HepG2 (cell line): ENCODE measurements around the gene HOXC5. TPM values are rescaled to one million over a fixed set of nuclear protein-coding genes. Genes with fewer than 3 reads are reported as not detected.

ENCODE experiments used
- ATAC-seq: fragments of 200-7000 bp; cut with Tn5 transposase; 3 replicates; pipeline ENCODE4 v1.9.1; 2020; ENCODE audit warnings: mild to moderate bottlenecking, moderate library complexity
- BruUV-seq: library from RNA; stranded (reverse); fragments of 400-500 nt; replicated peaks from 2 replicates; lab custom pipeline; 2021; lab: Mats Ljungman, UMichigan
- CTCF ChIA-PET: fragments of 300-600 bp; formaldehyde crosslinking; extraction: SDS; loops from one replicate; lab custom pipeline; 2021; ENCODE audit warnings: low total read pairs, inconsistent platforms, low intra/inter-chr PET ratio; lab: Yijun Ruan, JAX
- POLR2A ChIA-PET: fragments of 350-600 bp; sonication (Branson Sonifier 250); formaldehyde crosslinking; loops from one replicate; lab custom pipeline; 2020; ENCODE audit warnings: antibody characterized with exemption, inconsistent platforms; lab: Yijun Ruan, JAX
- DNase-seq: peaks from one replicate; pipeline ENCODE4 v3.0.0-alpha.2; 2015; ENCODE audit warnings: low spot score
- FAIRE-seq: peaks from 3 replicates; lab custom pipeline; 2011; peaks lifted over from hg19 to GRCh38; lab: Jason Lieb, UNC
- H2AFZ ChIP-seq: one replicate; pipeline ENCODE4 v1.6.1; 2011; ENCODE audit warnings: low read length, inconsistent platforms
- H3K27ac ChIP-seq: fragments of 300-600 bp; 3 replicates; pipeline ENCODE4 v1.8.0; 2011; ENCODE audit warnings: mixed run types, mild to moderate bottlenecking, mixed read lengths, low read length, inconsistent platforms; ENCODE audit not compliant: insufficient read depth; ENCODE audit errors: extremely low read length
- H3K27me3 ChIP-seq, 2 experiments: fragments of 200-600 bp in 1 of 2; 2 replicates in 1 of 2; 3 replicates in 1 of 2; pipeline versions ENCODE4 v1.6.0 to v1.8.0; 2011; ENCODE audit warnings: low read length in 2 of 2, mild to moderate bottlenecking in 2 of 2, moderate library complexity in 2 of 2, inconsistent platforms in 1 of 2; ENCODE audit not compliant: insufficient read depth in 2 of 2, control insufficient read depth in 1 of 2
- H3K36me3 ChIP-seq, 2 experiments: fragments of 200-600 bp in 1 of 2; replicated peaks in 1 of 2; 2 replicates in 1 of 2; 3 replicates in 1 of 2; pipeline versions ENCODE4 v1.5.1 to v1.8.0; 2011; ENCODE audit warnings: low read length in 2 of 2, inconsistent platforms in 1 of 2; ENCODE audit not compliant: insufficient read depth in 2 of 2, control insufficient read depth in 1 of 2
- H3K4me1 ChIP-seq: 2 replicates; pipeline ENCODE4 v1.5.1; 2012; ENCODE audit warnings: low read length, inconsistent platforms; ENCODE audit not compliant: insufficient read depth
- H3K4me2 ChIP-seq: 2 replicates; pipeline ENCODE4 v1.6.0; 2011; ENCODE audit warnings: low read depth, low read length, inconsistent platforms
- H3K4me3 ChIP-seq, 3 experiments: fragments of 200-600 bp in 1 of 3; sonication (generic), shearing (Covaris generic) in 1 of 3; replicated peaks in 1 of 3; 2 replicates each; pipeline ENCODE4 v1.5.1; 2011 to 2016; ENCODE audit warnings: low read length in 3 of 3, inconsistent platforms in 2 of 3, low read depth in 2 of 3, mild to moderate bottlenecking in 2 of 3, control low read depth in 1 of 3, mixed read lengths in 1 of 3; ENCODE audit not compliant: insufficient read depth in 1 of 3
- H3K79me2 ChIP-seq: one replicate; pipeline ENCODE4 v1.6.1; 2011; ENCODE audit warnings: low read length, inconsistent platforms; ENCODE audit not compliant: insufficient read depth
- H3K9ac ChIP-seq: 2 replicates; pipeline ENCODE4 v1.6.0; 2011; ENCODE audit warnings: mild to moderate bottlenecking, low read depth, low read length, inconsistent platforms; ENCODE audit not compliant: insufficient read depth
- H3K9me3 ChIP-seq: 2 replicates; pipeline ENCODE4 v1.5.1; 2012; ENCODE audit warnings: mild to moderate bottlenecking, low read length
- H4K20me1 ChIP-seq: 2 replicates; pipeline ENCODE4 v1.6.0; 2011; ENCODE audit warnings: inconsistent platforms, mild to moderate bottlenecking, low read length, moderate library complexity; ENCODE audit not compliant: insufficient read depth
- CHD4 ChIP-seq: fragments of 200-600 bp; sonication (generic); IDR thresholded peaks from 2 replicates; pipeline ENCODE4 v1.7.0; 2017; ENCODE audit warnings: mild to moderate bottlenecking, low read length, borderline replicate concordance
- MXD4 ChIP-seq: IDR thresholded peaks from 2 replicates; pipeline ENCODE4 v1.6.1; 2016; ENCODE audit warnings: mild to moderate bottlenecking, missing biosample characterization, missing genetic modification reagents
- RFX5 ChIP-seq: IDR thresholded peaks from 2 replicates; pipeline ENCODE4 v1.6.1; 2011; ENCODE audit warnings: low read depth, low read length, improper control_type of control experiment
- TARDBP ChIP-seq: sonication (generic); formaldehyde crosslinking; IDR thresholded peaks from 2 replicates; pipeline ENCODE4 v1.8.0; 2022; ENCODE audit warnings: mild to moderate bottlenecking, missing genetic modification reagents
- ZFP36L2 ChIP-seq: sonication (generic); formaldehyde crosslinking; IDR thresholded peaks from 2 replicates; pipeline ENCODE4 v1.4.0; 2020; ENCODE audit warnings: missing genetic modification reagents
- ZNF382 ChIP-seq: sonication (generic); formaldehyde crosslinking; IDR thresholded peaks from 2 replicates; pipeline ENCODE4 v1.5.0; 2020; ENCODE audit warnings: missing genetic modification reagents, mild to moderate bottlenecking, borderline replicate concordance
- ZNF44 ChIP-seq: sonication (generic); formaldehyde crosslinking; IDR thresholded peaks from 2 replicates; pipeline ENCODE4 v1.5.1; 2020; ENCODE audit warnings: mild to moderate bottlenecking, missing genetic modification reagents
- ZNF75D ChIP-seq: sonication (generic); formaldehyde crosslinking; IDR thresholded peaks from 2 replicates; pipeline ENCODE4 v1.8.1; 2023; ENCODE audit warnings: missing genetic modification reagents, mild to moderate bottlenecking, borderline replicate concordance
- ZZZ3 ChIP-seq: sonication (generic); formaldehyde crosslinking; IDR thresholded peaks from 2 replicates; pipeline ENCODE4 v1.4.0; 2020; ENCODE audit warnings: missing genetic modification reagents, mild to moderate bottlenecking, borderline replicate concordance
- WGBS: methylation state at CpG from one replicate; pipeline ENCODE4 v1.1.6; 2017; ENCODE audit warnings: low lambda C conversion rate; 5-methylcytosine and 5-hydroxymethylcytosine counted together
- in situ Hi-C: cut with HindIII; loops from 2 replicates; pipeline ENCODE4 v1.10.0; 2017; ENCODE audit warnings: low pct_unique_long_range_greater_than_20kb; ENCODE audit not compliant: extremely low pct_ligation_motif_present
- intact Hi-C: fragments of 100-400 bp; cut with micrococcal nuclease; formaldehyde crosslinking; loops from one replicate; pipeline ENCODE4 v1.10.0; 2022; ENCODE audit not compliant: unreplicated experiment
- polyA plus RNA-seq, 8 experiments: library from polyadenylated mRNA; depleted of rRNA in 3 of 8; stranded (reverse) in 7 of 8; unstranded in 1 of 8; fragments of >200 nt; fragmentation: Illumina TruSeq in 4 of 8; extraction: Trizol in 4 of 8; gene quantifications; 2 replicates each; pipeline versions ENCODE4 v1.2.1 to v1.2.3, GENCODE V29; 2011 to 2016; ENCODE audit warnings: low read depth in 4 of 8, missing spikeins in 1 of 8, mixed read lengths in 1 of 8; ENCODE audit not compliant: insufficient read depth in 1 of 8
- total RNA-seq, 5 experiments: library from RNA; depleted of rRNA; stranded (reverse); fragments of >200 nt; fragmentation: Illumina TruSeq; extraction: Trizol; gene quantifications; 2 replicates each; pipeline ENCODE4 v1.2.3, GENCODE V29; 2016; ENCODE audit warnings: low read depth in 1 of 5
- TF ChIP-seq, protein P1 (sequence below): sonication (generic); formaldehyde crosslinking; IDR thresholded peaks from 2 replicates; pipeline ENCODE4 v1.4.0; 2020; ENCODE audit warnings: missing genetic modification reagents
- TF ChIP-seq, protein P2 (sequence below): sonication (generic); formaldehyde crosslinking; IDR thresholded peaks from 2 replicates; pipeline ENCODE4 v1.5.1; 2020; ENCODE audit warnings: missing genetic modification reagents, mild to moderate bottlenecking, borderline replicate concordance
- TF ChIP-seq, protein P3 (sequence below): sonication (generic); formaldehyde crosslinking; IDR thresholded peaks from 2 replicates; pipeline ENCODE4 v1.8.0; 2022; ENCODE audit warnings: mild to moderate bottlenecking, missing genetic modification reagents; ENCODE audit not compliant: insufficient replicate concordance
- TF ChIP-seq, protein P4 (sequence below): sonication (generic); formaldehyde crosslinking; IDR thresholded peaks from 2 replicates; pipeline ENCODE4 v1.8.1; 2023; ENCODE audit warnings: mild to moderate bottlenecking, moderate library complexity, missing genetic modification reagents

Gene HOXC5
- total and polyA plus RNA-seq, 2 of the 13 experiments (the other 11 are each of a cell fraction or from before 2014, with no cell fraction given) = not detected

DNA sequence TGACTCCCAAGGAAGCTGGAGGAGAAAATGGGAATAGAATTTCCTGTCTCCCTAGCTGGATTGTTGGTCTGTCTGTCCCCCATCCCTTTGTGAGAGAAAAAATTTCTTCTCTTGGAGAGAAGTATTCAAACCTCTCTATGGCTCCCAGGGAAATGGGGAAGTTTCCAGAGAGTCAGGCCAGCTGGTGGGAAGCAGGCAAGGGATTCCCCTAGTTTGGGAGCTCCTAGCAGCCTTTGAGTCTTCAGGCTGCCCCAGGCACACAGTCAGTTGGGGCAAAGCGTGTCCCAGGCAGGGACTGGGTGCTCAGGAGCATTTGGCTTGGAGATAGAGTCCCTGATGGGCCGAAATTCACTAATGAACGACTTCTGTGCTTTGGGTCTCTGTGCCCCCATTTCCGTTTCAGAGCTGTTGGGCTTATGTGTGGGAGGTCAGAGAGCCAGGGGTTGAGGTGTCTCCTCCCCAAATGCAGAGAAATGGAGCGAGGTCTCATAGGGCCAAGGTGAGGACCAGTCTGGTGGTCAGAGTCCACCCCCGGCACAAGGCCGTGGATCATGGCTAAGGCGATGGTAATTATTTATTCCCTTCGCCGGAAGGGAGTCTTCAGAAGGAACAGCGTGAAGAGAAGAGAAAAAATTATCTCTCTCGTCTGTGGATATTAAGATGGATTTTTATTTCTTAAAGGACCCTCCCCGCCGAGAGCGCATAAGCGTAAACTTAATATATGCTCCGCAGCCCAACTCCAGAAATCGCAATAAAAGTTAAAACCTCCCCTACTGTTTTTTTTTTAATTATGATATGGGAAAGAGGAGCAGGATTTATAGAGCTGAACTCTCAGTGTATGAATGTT is 39.5 kb upstream of the HOXC5 start (continued):
- TF ChIP-seq ZFP36L2 (no peak), CHD4 (no peak), ZNF382 (CRISPR knock-in tag) (no peak), TARDBP (CRISPR knock-in tag) (no peak), RFX5 (no peak), ZZZ3 (no peak)
- TF ChIP-seq, protein P1, sequence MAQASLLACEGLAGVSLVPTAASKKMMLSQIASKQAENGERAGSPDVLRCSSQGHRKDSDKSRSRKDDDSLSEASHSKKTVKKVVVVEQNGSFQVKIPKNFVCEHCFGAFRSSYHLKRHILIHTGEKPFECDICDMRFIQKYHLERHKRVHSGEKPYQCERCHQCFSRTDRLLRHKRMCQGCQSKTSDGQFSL (CRISPR knock-in tag) = no peak
- TF ChIP-seq, protein P2, sequence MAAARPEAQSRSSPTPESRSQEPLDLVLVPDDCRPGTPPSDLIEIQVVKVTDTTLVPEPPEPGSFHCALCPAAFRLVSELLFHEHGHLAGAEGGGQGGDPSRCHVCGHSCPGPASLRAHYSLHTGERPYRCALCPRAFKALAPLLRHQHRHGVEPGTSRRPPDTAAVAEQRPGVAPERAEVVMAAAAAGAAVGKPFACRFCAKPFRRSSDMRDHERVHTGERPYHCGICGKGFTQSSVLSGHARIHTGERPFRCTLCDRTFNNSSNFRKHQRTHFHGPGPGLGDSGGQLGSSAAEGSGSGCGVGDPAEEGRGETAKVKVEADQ = no peak
- TF ChIP-seq, protein P3, sequence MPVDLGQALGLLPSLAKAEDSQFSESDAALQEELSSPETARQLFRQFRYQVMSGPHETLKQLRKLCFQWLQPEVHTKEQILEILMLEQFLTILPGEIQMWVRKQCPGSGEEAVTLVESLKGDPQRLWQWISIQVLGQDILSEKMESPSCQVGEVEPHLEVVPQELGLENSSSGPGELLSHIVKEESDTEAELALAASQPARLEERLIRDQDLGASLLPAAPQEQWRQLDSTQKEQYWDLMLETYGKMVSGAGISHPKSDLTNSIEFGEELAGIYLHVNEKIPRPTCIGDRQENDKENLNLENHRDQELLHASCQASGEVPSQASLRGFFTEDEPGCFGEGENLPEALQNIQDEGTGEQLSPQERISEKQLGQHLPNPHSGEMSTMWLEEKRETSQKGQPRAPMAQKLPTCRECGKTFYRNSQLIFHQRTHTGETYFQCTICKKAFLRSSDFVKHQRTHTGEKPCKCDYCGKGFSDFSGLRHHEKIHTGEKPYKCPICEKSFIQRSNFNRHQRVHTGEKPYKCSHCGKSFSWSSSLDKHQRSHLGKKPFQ (CRISPR knock-in tag) = no peak
- TF ChIP-seq, all 625 proteins: peak for 0

DNA sequence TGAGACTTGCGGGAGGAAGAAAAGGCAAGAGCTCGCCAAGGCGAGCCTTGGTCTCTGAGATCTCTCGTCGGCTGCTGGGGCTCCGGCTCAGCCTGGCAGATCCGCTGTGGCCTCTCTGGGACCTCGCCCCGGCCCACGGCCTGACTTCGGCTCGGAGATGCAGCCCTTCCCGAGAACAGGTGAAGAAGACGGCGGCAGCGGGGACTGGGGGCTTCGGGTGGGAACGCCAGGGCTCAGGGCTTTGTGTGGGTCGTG is 38.9 kb upstream of the HOXC5 start:
- DNase-seq = no peak
- WGBS = 73% methylated on average over 7 of the region's 19 CpGs
- no peaks in the 10 kb centered on the region for H4K20me1 ChIP-seq
- no peak for ATAC-seq
- peak overlapping the region in 1 of 3 experiments; percentile 48; a peak in 1 of 6 replicates for H3K4me3 ChIP-seq
- no peak overlapping the region for H3K9ac ChIP-seq
- POLR2A ChIA-PET = no interaction called here
- H3K27ac ChIP-seq = no peak overlapping the region
- H3K79me2 ChIP-seq = no peaks in the 10 kb centered on the region
- CTCF ChIA-PET = no interaction called here
- no peaks in the 10 kb centered on the region for H3K36me3 ChIP-seq
- BruUV-seq = no TSS peak
- peak overlapping the region; percentile 63 for H3K4me2 ChIP-seq
- no peak for FAIRE-seq
- peaks cover 34% of the 10 kb centered on the region for H3K4me1 ChIP-seq
- in situ Hi-C loops (loop anchor here (10.0 kb wide), 1 partner anchor 381 kb away; no protein-coding TSS in a partner anchor), intact Hi-C loops (no loop called here)
- TF ChIP-seq ZNF75D (CRISPR knock-in tag) = no peak
- TF ChIP-seq MXD4 (CRISPR knock-in tag) = no peak
- TF ChIP-seq, protein P4, sequence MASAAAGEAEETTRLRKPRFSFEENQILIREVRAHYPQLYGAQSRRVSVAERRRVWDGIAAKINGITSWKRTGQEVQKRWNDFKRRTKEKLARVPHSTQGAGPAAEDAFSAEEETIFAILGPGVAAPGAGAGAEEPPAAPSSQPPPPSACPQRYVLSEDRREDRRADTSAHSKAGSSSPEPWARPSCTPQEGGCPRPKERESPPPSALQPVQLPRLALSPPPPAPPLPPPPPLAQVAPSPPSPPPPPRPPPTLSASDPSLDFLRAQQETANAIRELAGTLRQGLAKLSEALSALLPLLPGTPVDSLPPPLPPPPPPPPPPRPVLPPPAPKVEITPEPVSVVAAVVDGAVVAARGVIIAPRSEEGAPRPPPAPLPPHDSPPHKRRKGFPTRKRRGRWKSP (CRISPR knock-in tag) = no peak
- TF ChIP-seq ZNF44 (CRISPR knock-in tag) = 0 out of 2 replicates have a peak, but pooled peaks have one; percentile 46
- TF ChIP-seq, protein P2 = 0 out of 2 replicates have a peak, but pooled peaks have one; percentile 42
- H2AFZ ChIP-seq = no peak overlapping the region
- peaks cover 10 to 61% of the 10 kb centered on the region in 2 experiments for H3K27me3 ChIP-seq
- no peaks in the 10 kb centered on the region for H3K9me3 ChIP-seq
